Measurements from ENCODE around the gene DDHD1.
"Not testable (repeated sequence)": the region's sequence is repeated elsewhere in the genome, so short reads cannot be mapped to it uniquely, and the experiment has no call there.

The DDHD1 gene

GRCh38 chr14:53103636-53104340 is 49.3 kb downstream of the DDHD1 start:
- DNase-seq, result no peak

- DNase-seq, result no peak
Observed at GRCh38 chr14:53093206-53093605, 59.9 kb downstream of the DDHD1 start.

GRCh38 chr14:53090853-53091252 is 62.3 kb downstream of the DDHD1 start:
- DNase-seq, result no peak

DNA sequence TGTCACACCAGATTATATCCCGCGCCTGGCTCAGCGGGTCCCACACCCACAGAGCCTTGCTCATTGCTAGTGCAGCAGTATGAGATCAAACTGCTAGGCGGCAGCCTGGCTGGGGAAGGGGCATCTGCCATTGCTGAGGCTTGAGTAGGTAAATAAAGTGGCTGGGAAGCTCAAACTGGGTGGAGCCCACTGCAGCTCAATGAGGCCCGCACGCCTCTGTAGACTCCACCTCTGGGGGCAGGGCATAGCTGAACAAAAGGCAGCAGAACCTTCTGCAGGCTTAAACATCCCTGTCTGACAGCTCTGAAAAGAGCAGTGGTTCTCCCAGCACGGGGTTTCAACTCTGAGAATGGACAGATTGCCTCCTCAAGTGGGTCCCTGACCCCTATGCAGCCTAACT is 68.2 kb downstream of the DDHD1 start:
- DNase-seq, result not testable (repeated sequence)

GRCh38 chr14:53064475-53064874 is 88.6 kb downstream of the DDHD1 start:
- DNase-seq, result no peak

DNA sequence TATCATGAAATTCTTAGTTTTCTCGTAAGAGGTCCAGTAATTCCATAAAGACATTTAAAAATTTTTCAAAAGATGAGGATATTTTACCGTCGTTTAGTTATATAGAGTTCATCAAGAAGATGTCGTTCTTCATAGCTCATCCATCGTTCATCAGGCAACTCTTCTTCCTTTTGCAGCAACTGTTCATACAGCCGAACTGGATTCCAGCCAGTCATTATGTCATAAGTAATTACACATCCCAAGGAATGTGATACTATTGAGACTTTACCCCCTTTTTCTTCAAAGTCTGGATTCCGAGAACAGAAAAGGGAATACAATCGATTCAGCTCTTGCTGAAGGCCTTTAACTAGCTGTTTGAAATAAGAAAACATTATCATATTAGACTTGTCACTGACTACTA is 90.3 kb downstream of the DDHD1 start:
- DNase-seq, result no peak

- no peak for DNase-seq
Observed at GRCh38 chr14:53060046-53060445, 93.1 kb downstream of the DDHD1 start.

- no peak for DNase-seq
Observed at GRCh38 chr14:53055003-53055402, 98.1 kb downstream of the DDHD1 start.

- DNase-seq, result no peak
Observed at GRCh38 chr14:53054457-53054856, 98.7 kb downstream of the DDHD1 start.

DNA sequence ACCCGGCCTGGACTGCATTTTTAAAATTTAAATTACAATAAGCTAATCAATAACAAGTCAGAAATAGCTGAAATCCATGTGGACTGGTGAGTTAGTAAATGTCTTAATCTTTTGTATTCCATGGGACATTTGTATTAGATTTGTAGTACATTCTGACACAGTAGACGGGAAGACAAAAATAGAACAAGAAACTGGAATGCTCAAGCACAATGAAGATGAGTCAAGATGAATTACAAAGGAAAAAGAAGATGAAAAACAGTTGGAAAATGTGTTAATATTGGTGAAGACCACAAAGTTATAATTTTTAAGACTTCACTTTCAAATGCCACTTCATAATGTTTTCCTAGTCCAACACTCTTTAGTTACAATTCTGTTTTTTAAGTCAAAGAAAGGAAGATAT is 104.5 kb downstream of the DDHD1 start:
- no peak for DNase-seq

DNA sequence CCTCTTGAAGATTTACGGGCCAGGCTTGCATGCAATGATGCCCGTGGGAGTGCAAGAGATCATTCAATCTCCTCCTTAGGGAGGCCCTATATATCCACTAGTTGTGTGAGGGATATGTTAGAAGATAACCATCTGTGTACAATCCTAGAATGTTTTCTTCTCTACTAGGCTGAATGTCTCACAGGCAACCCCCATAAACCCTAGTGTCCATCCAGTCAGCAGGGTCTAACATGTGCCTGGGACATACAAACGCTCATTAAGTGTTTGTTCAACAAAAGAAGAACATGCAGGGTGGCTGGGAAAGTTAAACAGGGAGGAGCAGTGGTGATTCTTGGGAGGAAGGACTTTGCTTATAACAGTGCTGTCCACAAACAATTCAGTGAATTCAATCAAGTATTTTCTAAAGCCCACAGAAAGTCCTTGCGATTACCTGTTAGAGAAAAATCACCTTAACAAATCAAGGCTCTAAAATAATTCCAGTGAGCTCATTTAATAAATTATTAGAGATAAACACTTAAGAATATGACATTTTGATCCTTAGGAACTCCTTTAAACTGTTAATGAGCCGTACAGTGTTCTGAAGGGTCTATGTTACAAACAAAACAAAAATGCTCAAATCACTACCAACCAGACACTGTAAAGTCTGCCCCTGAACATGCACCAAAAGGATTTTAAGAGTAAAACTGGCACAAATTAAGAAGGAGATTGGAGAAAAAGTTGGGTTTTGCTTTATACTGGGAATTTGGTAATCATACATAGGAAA is 105.6 kb downstream of the DDHD1 start:
- DNase-seq, result no peak

GRCh38 chr14:53044486-53044885 is 108.6 kb downstream of the DDHD1 start:
- no peak for DNase-seq

GRCh38 chr14:53043027-53043581 is 110.0 kb downstream of the DDHD1 start:
- DNase-seq, result no peak

DNA sequence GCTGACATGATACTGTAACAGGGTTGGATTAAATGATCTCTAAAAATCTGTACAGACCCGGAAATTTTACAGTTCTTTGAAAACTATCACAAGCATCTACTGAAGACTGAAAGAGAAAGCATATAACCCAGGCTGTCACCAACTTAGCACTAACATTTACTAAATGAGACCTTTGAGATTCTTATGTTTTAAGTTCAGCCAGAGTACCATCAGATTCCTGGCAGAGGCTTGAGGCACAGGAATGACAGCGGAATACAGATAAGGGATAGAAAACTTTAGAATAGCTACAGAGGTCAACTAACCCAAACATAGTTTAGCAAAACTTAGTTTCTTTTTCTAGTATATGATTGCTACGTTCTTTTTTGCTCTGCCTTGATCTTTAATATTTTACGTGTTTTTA is 110.6 kb downstream of the DDHD1 start:
- no peak for DNase-seq

GRCh38 chr14:53041067-53041466 is 112.1 kb downstream of the DDHD1 start:
- no peak for DNase-seq

DNA sequence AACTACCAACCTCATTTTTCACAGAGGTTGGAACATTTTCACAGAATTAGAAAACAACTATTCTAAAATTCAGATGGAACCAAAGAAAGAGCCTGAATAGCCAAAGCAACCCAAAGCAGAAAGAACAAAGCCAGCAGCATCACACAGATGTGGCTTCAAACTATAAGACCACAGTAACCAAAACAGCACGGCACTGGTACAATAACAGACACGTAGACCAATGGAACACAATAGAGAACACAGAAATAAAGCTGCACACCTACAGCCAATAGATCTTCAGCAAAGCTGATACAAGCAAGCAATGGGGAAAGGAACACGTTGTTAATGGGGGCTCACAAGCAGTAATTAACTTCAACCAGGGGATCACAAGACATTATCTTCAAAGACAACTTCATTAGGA is 114.5 kb downstream of the DDHD1 start:
- no peak for DNase-seq

DNA sequence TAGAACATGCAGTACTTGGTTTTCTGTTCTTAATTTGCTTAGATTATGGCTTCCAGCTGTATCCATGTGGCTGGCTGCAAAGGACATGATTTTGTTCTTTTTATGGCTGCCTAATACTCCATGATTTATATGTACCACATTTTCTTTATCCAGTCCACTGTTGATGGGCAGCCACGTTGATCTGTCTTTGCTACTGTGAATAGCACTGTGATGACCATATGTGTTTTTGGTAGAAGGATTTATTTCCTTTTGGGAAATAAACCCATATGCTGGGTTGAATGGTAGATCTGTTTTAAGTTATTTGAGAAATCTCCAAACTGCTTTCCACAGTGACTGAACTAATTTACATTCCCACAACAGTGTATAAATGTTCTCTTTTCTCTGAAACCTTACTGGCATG is 116.1 kb downstream of the DDHD1 start:
- no peak for DNase-seq

DNA sequence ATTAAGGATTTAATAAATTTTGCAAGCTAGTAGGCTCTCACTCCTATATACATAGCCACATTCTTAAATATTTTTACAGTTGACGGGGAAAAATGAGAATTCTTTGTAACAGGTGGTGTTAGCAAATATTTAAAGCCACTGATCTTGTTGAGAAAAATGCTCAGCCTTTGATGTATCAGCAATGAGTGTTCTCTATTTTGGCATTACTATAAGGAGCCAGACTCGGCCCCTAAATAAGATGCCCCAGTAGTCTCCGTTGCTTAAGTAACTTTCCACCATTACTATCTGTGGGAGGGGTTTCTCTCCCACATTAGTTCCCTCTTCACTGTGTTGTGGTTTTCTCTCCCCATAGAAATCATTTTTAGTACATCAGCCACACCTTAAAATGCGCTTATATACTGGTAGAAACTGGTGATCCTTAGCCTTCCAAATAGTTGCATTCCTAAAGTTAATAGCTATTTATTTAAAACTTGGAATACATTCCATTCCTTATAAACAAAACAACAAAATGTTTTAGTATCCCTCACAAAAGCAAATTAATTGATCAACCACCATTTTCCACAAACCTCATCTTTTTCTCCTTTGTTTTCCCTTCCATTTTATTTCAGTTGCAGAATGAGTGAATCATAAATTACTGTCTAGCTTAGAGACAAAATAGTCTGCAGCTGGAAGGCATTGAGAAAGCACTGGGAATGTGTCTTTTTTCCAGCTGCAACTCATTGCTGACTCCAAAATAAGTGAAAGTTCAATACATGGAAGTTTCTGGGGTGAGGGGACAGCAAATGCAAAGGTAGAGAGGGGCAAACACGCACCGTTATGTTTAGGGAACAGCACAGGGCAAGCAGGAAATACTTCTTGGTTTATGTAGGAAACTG is 117.5 kb downstream of the DDHD1 start:
- no peak for DNase-seq

DNA sequence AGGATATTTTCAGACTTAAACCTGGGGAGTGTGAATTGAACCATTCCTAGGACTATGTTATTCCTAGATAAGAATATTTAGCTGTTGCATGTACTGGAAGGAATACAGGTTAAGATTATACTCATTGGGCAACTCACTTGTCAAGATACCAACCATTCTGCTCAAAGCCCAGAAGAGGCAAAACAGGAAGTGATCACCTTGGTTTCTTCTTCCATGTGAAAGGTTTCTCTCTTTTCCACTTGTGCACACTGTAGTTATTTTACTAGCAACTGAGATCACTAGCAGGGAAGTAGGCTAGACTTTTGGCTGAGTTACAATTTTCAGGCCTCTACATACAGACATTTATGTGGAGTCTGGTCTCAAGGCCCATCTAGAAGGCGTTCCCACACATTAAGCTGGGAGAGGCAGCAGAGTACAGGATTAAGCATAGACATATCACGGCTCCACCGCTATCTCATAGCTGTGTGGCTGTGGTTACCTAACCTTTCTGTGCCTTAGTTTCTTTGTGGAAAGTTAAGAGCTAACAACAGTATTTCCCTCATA is 118.4 kb downstream of the DDHD1 start:
- no peak for DNase-seq

DNA sequence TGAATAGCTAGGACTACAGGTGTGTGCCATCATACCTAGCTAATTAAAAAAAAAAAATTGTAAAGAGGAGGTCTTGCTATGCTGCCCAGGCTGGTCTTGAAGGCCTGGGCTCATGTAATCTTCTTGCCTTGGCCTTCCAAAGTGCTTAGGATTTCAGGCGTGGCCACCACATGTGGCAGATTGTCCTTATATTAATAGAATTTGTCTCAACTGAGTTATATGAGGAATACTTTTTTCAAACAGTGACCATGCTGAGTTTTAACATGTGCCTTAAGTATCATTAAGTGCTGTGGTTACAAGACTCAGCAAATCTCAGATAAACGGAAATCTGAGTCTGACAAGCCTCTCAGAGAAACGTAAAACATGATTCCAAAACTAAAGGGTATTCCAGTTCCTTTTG is 119.1 kb downstream of the DDHD1 start:
- DNase-seq, result no peak

DNA sequence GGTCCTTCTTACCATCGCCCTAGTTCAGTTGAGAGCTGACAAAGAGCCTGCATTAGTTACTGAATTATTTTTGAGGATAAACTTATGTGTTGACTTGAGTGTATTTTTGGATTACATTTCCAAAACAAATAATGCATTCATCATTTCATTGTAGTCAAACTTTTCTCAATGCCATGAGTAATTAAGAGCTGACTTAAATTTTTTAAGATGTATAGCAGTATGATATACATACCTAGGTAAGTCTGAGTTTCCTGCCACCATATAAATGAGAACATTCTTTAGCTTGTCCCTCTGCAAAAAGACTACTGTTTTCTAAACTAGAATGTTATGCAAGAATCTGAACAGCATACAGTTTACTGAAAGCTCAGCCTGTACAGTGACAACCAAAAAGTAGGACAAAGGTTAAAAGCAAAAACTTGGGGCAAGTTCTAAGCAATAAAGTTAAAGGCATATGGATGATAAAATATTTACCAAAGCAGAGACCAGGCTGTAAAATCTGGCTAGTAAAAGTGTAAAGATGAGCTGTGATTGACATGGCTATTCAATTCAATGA is 120.2 kb downstream of the DDHD1 start:
- no peak for DNase-seq

- DNase-seq, result no peak
Observed at GRCh38 chr14:53032161-53032803, 120.8 kb downstream of the DDHD1 start.

Data from activated naive CD4-positive, alpha-beta T cell treated with Interleukin-2 at 50 U/mL for 16 hours (primary cell).